HUES6 (cell line): ENCODE results near the gene SIRPA.

Source experiments
- H3K27ac ChIP-seq: 2 replicates; pipeline ENCODE4 v1.7.0; 2013; ENCODE audit warnings: low read depth, mild to moderate bottlenecking, low read length, inconsistent platforms
- H3K27me3 ChIP-seq: 2 replicates; pipeline ENCODE4 v1.6.1; 2013; ENCODE audit warnings: low read length; ENCODE audit not compliant: control insufficient read depth, insufficient read depth
- H3K36me3 ChIP-seq: 2 replicates; pipeline ENCODE4 v1.6.1; 2013; ENCODE audit warnings: low read length; ENCODE audit not compliant: control insufficient read depth, insufficient read depth
- H3K4me1 ChIP-seq: 2 replicates; pipeline ENCODE4 v1.6.1; 2013; ENCODE audit warnings: low read length; ENCODE audit not compliant: control insufficient read depth, insufficient read depth
- H3K4me3 ChIP-seq: 2 replicates; pipeline ENCODE4 v1.5.1; 2013; ENCODE audit warnings: low read depth, low read length
- H3K9ac ChIP-seq: one replicate; pipeline ENCODE4 v1.6.1; 2013; ENCODE audit warnings: mild to moderate bottlenecking, low read length
- H3K9me3 ChIP-seq: 2 replicates; pipeline ENCODE4 v1.6.1; 2013; ENCODE audit warnings: low read depth, low read length; ENCODE audit not compliant: control insufficient read depth, insufficient read depth

Gene SIRPA

GRCh38 chr20:1856424-1856823 lies 38.8 kb upstream of the SIRPA start:
- no peak overlapping the region for H3K4me3 ChIP-seq
- no peak overlapping the region for H3K27ac ChIP-seq
- no peaks in the 10 kb centered on the region for H3K9me3 ChIP-seq
- H3K36me3 ChIP-seq, result no peaks in the 10 kb centered on the region
- H3K27me3 ChIP-seq, result no peaks in the 10 kb centered on the region
- H3K9ac ChIP-seq, result no peak overlapping the region
- peaks cover 19% of the 10 kb centered on the region; the same call in 1 of the 2 replicates for H3K4me1 ChIP-seq

GRCh38 chr20:1857466-1857865 lies 37.7 kb upstream of the SIRPA start:
- no peaks in the 10 kb centered on the region for H3K9me3 ChIP-seq
- no peaks in the 10 kb centered on the region for H3K27me3 ChIP-seq
- H3K4me3 ChIP-seq, result no peak overlapping the region
- H3K27ac ChIP-seq, result no peak overlapping the region
- peaks cover 23% of the 10 kb centered on the region; the same call in 1 of the 2 replicates for H3K4me1 ChIP-seq
- no peak overlapping the region for H3K9ac ChIP-seq
- no peaks in the 10 kb centered on the region for H3K36me3 ChIP-seq

- Histone ChIP-seq H3K9ac (no peak overlapping the region), H3K4me3 (no peak overlapping the region), H3K4me1 (peaks cover 17% of the 10 kb centered on the region; the same call in 1 of the 2 replicates), H3K27me3 (no peaks in the 10 kb centered on the region), H3K36me3 (no peaks in the 10 kb centered on the region), H3K27ac (no peak overlapping the region), H3K9me3 (no peaks in the 10 kb centered on the region)
Measured at GRCh38 chr20:1858871-1859270, 36.3 kb upstream of the SIRPA start.

GRCh38 chr20:1860446-1860845 lies 34.8 kb upstream of the SIRPA start:
- Histone ChIP-seq H3K36me3 (no peaks in the 10 kb centered on the region), H3K9me3 (no peaks in the 10 kb centered on the region), H3K27me3 (no peaks in the 10 kb centered on the region), H3K4me3 (no peak overlapping the region), H3K4me1 (peaks cover 17% of the 10 kb centered on the region; the same call in 1 of the 2 replicates), H3K27ac (no peak overlapping the region), H3K9ac (no peak overlapping the region)

- H3K27me3 ChIP-seq, result no peaks in the 10 kb centered on the region
- no peak overlapping the region for H3K27ac ChIP-seq
- H3K9ac ChIP-seq, result no peak overlapping the region
- H3K4me1 ChIP-seq, result peaks cover 18% of the 10 kb centered on the region
- no peak overlapping the region for H3K4me3 ChIP-seq
- no peaks in the 10 kb centered on the region for H3K36me3 ChIP-seq
- H3K9me3 ChIP-seq, result no peaks in the 10 kb centered on the region
Measured at GRCh38 chr20:1861347-1861976, 33.7 kb upstream of the SIRPA start.

- H3K4me3 ChIP-seq, result no peak overlapping the region
- H3K36me3 ChIP-seq, result no peaks in the 10 kb centered on the region
- no peaks in the 10 kb centered on the region for H3K9me3 ChIP-seq
- no peaks in the 10 kb centered on the region for H3K27me3 ChIP-seq
- no peak overlapping the region for H3K9ac ChIP-seq
- no peak overlapping the region for H3K27ac ChIP-seq
- H3K4me1 ChIP-seq, result peaks cover 24% of the 10 kb centered on the region
Measured at GRCh38 chr20:1861996-1862662, 33.1 kb upstream of the SIRPA start.

- no peak overlapping the region for H3K9ac ChIP-seq
- no peaks in the 10 kb centered on the region for H3K36me3 ChIP-seq
- peaks cover 24% of the 10 kb centered on the region for H3K4me1 ChIP-seq
- H3K27ac ChIP-seq, result no peak overlapping the region
- H3K27me3 ChIP-seq, result no peaks in the 10 kb centered on the region
- no peaks in the 10 kb centered on the region for H3K9me3 ChIP-seq
- no peak overlapping the region for H3K4me3 ChIP-seq
Measured at GRCh38 chr20:1862663-1863053, 32.5 kb upstream of the SIRPA start.

GRCh38 chr20:1863296-1863695 lies 31.9 kb upstream of the SIRPA start:
- H3K27me3 ChIP-seq, result no peaks in the 10 kb centered on the region
- H3K4me1 ChIP-seq, result peaks cover 22% of the 10 kb centered on the region
- H3K9ac ChIP-seq, result no peak overlapping the region
- no peak overlapping the region for H3K27ac ChIP-seq
- H3K9me3 ChIP-seq, result no peaks in the 10 kb centered on the region
- no peaks in the 10 kb centered on the region for H3K36me3 ChIP-seq
- H3K4me3 ChIP-seq, result no peak overlapping the region

- Histone ChIP-seq H3K9me3 (no peaks in the 10 kb centered on the region), H3K27me3 (no peaks in the 10 kb centered on the region), H3K4me3 (no peak overlapping the region), H3K36me3 (no peaks in the 10 kb centered on the region), H3K4me1 (peaks cover 9% of the 10 kb centered on the region), H3K27ac (no peak overlapping the region), H3K9ac (no peak overlapping the region)
Measured at GRCh38 chr20:1866834-1867233, 28.4 kb upstream of the SIRPA start.

GRCh38 chr20:1867495-1868260 lies 27.5 kb upstream of the SIRPA start:
- no peak overlapping the region for H3K27ac ChIP-seq
- H3K9me3 ChIP-seq, result no peaks in the 10 kb centered on the region
- no peaks in the 10 kb centered on the region for H3K27me3 ChIP-seq
- no peak overlapping the region for H3K9ac ChIP-seq
- peaks cover 9% of the 10 kb centered on the region for H3K4me1 ChIP-seq
- H3K4me3 ChIP-seq, result no peak overlapping the region
- no peaks in the 10 kb centered on the region for H3K36me3 ChIP-seq

- Histone ChIP-seq H3K4me3 (no peak overlapping the region), H3K9ac (no peak overlapping the region), H3K9me3 (no peaks in the 10 kb centered on the region), H3K27ac (no peak overlapping the region), H3K27me3 (no peaks in the 10 kb centered on the region), H3K4me1 (peaks cover 9% of the 10 kb centered on the region), H3K36me3 (no peaks in the 10 kb centered on the region)
Measured at GRCh38 chr20:1868856-1869255, 26.4 kb upstream of the SIRPA start.
